ENCODE measurements around the gene ID4.

GRCh38 chr6:19849196-19849595 is 12.0 kb downstream of the ID4 start:
- no peak for TF ChIP-seq L3MBTL2 (conservative IDR thresholded peaks at IDR 0.05)
- TF ChIP-seq SUZ12 (IDR thresholded peaks at IDR 0.05): no peak
- no peak for TF ChIP-seq FOXM1 (IDR thresholded peaks at IDR 0.05; ENCODE audit: borderline replicate concordance)
- no peak for TF ChIP-seq SP1 (IDR thresholded peaks at IDR 0.05)
- no peak for TF ChIP-seq TARDBP (IDR thresholded peaks at IDR 0.05)
- TF ChIP-seq FOXA1 (IDR thresholded peaks at IDR 0.05): no peak
- TF ChIP-seq ZNF384 (IDR thresholded peaks at IDR 0.05): no peak
- no peak for TF ChIP-seq ELF4 (IDR thresholded peaks at IDR 0.05)
- TF ChIP-seq FOXK2 (IDR thresholded peaks at IDR 0.05): no peak
- TF ChIP-seq BHLHE40 (IDR thresholded peaks at IDR 0.05; ENCODE audit: borderline replicate concordance): no peak
- no peak for TF ChIP-seq ARNT (IDR thresholded peaks at IDR 0.05)
- TF ChIP-seq, protein P1, sequence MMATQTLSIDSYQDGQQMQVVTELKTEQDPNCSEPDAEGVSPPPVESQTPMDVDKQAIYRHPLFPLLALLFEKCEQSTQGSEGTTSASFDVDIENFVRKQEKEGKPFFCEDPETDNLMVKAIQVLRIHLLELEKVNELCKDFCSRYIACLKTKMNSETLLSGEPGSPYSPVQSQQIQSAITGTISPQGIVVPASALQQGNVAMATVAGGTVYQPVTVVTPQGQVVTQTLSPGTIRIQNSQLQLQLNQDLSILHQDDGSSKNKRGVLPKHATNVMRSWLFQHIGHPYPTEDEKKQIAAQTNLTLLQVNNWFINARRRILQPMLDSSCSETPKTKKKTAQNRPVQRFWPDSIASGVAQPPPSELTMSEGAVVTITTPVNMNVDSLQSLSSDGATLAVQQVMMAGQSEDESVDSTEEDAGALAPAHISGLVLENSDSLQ (IDR thresholded peaks at IDR 0.05): no peak
- no peak for TF ChIP-seq NFRKB (IDR thresholded peaks at IDR 0.05)
